Measurements from ENCODE around the gene PRRC2B.
"Not testable (repeated sequence)": the region's sequence is repeated elsewhere in the genome, so short reads cannot be mapped to it uniquely, and the experiment has no call there.

Gene PRRC2B

GRCh38 chr9:131537946-131538345 lies 144.1 kb downstream of the PRRC2B start:
- no peak for DNase-seq (ENCODE audit: low read depth)
- in situ Hi-C loops (cut with HindIII; ENCODE audit: low sequenced_read_pairs): no loop called here
- no peak overlapping the region for H3K4me3 ChIP-seq (ENCODE audit: low read depth, low read length)
- no peak for TF ChIP-seq CTCF (IDR thresholded peaks at IDR 0.05; ENCODE audit: low read depth, low read length, missing control alignments)

- no peak overlapping the region for H3K4me3 ChIP-seq (ENCODE audit: low read depth, low read length)
- TF ChIP-seq CTCF (IDR thresholded peaks at IDR 0.05; ENCODE audit: low read depth, low read length, missing control alignments): no peak
- DNase-seq (ENCODE audit: low read depth): no peak
- in situ Hi-C loops (cut with HindIII; ENCODE audit: low sequenced_read_pairs): no loop called here
These were observed 145.5 kb downstream of the PRRC2B start for GRCh38 chr9:131539223-131539923.

- no peak overlapping the region for H3K4me3 ChIP-seq (ENCODE audit: low read depth, low read length)
- no peak for TF ChIP-seq CTCF (IDR thresholded peaks at IDR 0.05; ENCODE audit: low read depth, low read length, missing control alignments)
- no peak for DNase-seq (ENCODE audit: low read depth)
- in situ Hi-C loops (cut with HindIII; ENCODE audit: low sequenced_read_pairs): no loop called here
These were observed 149.3 kb downstream of the PRRC2B start for GRCh38 chr9:131543141-131543540.

GRCh38 chr9:131545003-131545785 lies 151.3 kb downstream of the PRRC2B start, which contains the start of gene PRRT1B:
Gene PRRT1B, plus strand, starts transcription at chr9:131545523. Its CDS starts 93 bp downstream, at chr9:131545616.
- H3K4me3 ChIP-seq (ENCODE audit: low read depth, low read length): peak within 1 kb of the TSS; percentile 18
- no peak for DNase-seq (ENCODE audit: low read depth)
- no peak for TF ChIP-seq CTCF (IDR thresholded peaks at IDR 0.05; ENCODE audit: low read depth, low read length, missing control alignments)
- in situ Hi-C loops (cut with HindIII; ENCODE audit: low sequenced_read_pairs): no loop called here

GRCh38 chr9:131545786-131546335 lies 152.0 kb downstream of the PRRC2B start:
- no peak for TF ChIP-seq CTCF (IDR thresholded peaks at IDR 0.05; ENCODE audit: low read depth, low read length, missing control alignments)
- in situ Hi-C loops (cut with HindIII; ENCODE audit: low sequenced_read_pairs): no loop called here
- H3K4me3 ChIP-seq (ENCODE audit: low read depth, low read length): no peak overlapping the region
- DNase-seq (ENCODE audit: low read depth): no peak

- H3K4me3 ChIP-seq (ENCODE audit: low read depth, low read length): peak overlapping the region; percentile 18
- no peak for TF ChIP-seq CTCF (IDR thresholded peaks at IDR 0.05; ENCODE audit: low read depth, low read length, missing control alignments)
- in situ Hi-C loops (cut with HindIII; ENCODE audit: low sequenced_read_pairs): no loop called here
- DNase-seq (ENCODE audit: low read depth): no peak
These were observed 152.6 kb downstream of the PRRC2B start for GRCh38 chr9:131546336-131547084.

- in situ Hi-C loops (cut with HindIII; ENCODE audit: low sequenced_read_pairs); H3K4me3 ChIP-seq (ENCODE audit: low read depth, low read length); DNase-seq (ENCODE audit: low read depth): not testable (repeated sequence)
These were observed 155.3 kb downstream of the PRRC2B start for GRCh38 chr9:131549186-131549585.

All from astrocyte of the cerebellum (primary cell).